NCI-H1417 treated with DMSO at 0.1 percent for 48 hours (cell line): Measurements from ENCODE around the gene EFCAB10.
"Not testable (repeated sequence)": the region's sequence is repeated elsewhere in the genome, so short reads cannot be mapped to it uniquely, and the experiment has no call there.

Experiments
- DNase-seq: peaks from one replicate; lab custom pipeline; 2025; lab: John Stamatoyannopoulos, UW

Gene EFCAB10

GRCh38 chr7:105530546-105530945 is 50.7 kb downstream of the EFCAB10 start:
- no peak for DNase-seq

- no peak for DNase-seq
Observed at GRCh38 chr7:105530126-105530525, 51.2 kb downstream of the EFCAB10 start.

GRCh38 chr7:105527737-105528136 is 53.6 kb downstream of the EFCAB10 start:
- DNase-seq = not testable (repeated sequence)

- no peak for DNase-seq
Observed at GRCh38 chr7:105524840-105525239, 56.5 kb downstream of the EFCAB10 start.

GRCh38 chr7:105524423-105524822 is 56.9 kb downstream of the EFCAB10 start:
- DNase-seq = not testable (repeated sequence)

- DNase-seq = peak; percentile 67
Observed at GRCh38 chr7:105521717-105522463, 59.4 kb downstream of the EFCAB10 start, which contains the start of gene PUS7. TSS of gene PUS7 (minus strand) at chr7:105522271. CDS start at chr7:105508512, 13,759 bp downstream.

- DNase-seq = peak; percentile 43
Observed at GRCh38 chr7:105521027-105521716, 60.1 kb downstream of the EFCAB10 start.

GRCh38 chr7:105520620-105521019 is 60.7 kb downstream of the EFCAB10 start:
- DNase-seq = not testable (repeated sequence)

- no peak for DNase-seq
Observed at GRCh38 chr7:105519353-105519752, 61.9 kb downstream of the EFCAB10 start.

GRCh38 chr7:105515610-105516009 is 65.7 kb downstream of the EFCAB10 start:
- not testable (repeated sequence) for DNase-seq
